Subcutaneous adipose tissue (tissue), 4 donors: ENCODE results near the gene SGCA. TPM values are rescaled to one million over a fixed set of nuclear protein-coding genes. Genes with fewer than 3 reads are reported as not detected.

Experiments
- total RNA-seq, 4 donors: library from RNA; depleted of rRNA; stranded (reverse); fragments of >200 nt; gene quantifications; one replicate each; pipeline ENCODE4 v1.1.0, GENCODE V29; 2016
- TF ChIP-seq, protein P1 (sequence below): fragments of 450-650 bp; IDR thresholded peaks from one replicate; pipeline ENCODE4 v1.5.1; 2016; ENCODE audit warnings: low read depth, mild to moderate bottlenecking, control low read depth, antibody characterized with exemption, moderate library complexity

SGCA gene
- total RNA-seq, 4 donors from 2014 or later: 4.4 TPM; not detected in 3

DNA sequence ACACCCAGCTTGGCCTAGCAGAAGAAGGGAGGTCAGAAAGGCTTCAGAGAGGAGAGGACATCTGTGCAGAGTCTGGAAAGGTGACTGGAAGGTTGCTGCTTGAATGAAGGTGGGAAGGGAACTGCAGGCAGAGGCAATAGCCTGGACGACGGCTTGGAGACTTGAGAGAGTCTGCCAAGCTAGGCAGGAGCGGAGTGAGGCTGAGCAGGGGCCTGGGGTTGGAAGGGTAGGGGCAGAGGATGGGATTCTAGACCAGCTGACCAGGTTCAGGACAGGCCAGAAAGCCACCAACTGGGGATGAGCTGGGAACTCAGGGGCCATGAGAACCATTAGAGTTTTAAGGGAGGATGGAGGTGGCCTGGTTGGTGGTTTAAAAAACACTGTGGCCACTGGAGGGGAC lies 339 bp upstream of the SGCA start:
- TF ChIP-seq, protein P1, sequence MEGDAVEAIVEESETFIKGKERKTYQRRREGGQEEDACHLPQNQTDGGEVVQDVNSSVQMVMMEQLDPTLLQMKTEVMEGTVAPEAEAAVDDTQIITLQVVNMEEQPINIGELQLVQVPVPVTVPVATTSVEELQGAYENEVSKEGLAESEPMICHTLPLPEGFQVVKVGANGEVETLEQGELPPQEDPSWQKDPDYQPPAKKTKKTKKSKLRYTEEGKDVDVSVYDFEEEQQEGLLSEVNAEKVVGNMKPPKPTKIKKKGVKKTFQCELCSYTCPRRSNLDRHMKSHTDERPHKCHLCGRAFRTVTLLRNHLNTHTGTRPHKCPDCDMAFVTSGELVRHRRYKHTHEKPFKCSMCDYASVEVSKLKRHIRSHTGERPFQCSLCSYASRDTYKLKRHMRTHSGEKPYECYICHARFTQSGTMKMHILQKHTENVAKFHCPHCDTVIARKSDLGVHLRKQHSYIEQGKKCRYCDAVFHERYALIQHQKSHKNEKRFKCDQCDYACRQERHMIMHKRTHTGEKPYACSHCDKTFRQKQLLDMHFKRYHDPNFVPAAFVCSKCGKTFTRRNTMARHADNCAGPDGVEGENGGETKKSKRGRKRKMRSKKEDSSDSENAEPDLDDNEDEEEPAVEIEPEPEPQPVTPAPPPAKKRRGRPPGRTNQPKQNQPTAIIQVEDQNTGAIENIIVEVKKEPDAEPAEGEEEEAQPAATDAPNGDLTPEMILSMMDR: no peak

DNA sequence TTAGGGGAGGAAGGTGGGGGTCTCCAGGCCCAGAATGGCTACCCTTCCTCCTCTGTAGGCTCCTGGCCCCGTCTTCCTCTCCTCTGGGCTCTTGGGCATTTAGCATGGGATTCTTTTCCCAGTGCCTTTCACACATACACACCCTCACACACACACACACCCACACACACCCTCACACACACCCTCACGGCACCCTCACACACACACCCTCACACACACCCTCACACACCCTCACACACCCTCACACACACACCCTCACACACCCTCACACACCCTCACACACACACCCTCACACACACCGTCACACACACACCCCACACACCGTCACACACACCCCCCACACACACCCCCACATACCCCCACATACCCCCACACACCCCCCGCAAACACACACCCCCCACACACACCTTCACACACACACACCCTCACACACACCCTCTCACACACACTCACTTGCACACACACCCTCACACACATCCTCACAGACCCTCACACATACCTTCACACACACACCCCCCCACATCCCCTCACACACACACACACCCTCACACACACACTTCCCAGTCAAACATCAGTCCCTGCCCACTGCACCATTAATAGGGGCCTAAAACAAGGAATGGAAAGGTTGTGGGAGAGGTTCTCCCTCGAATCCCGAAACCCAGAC lies 845 bp downstream of the SGCA start:
- TF ChIP-seq, protein P1: no peak

DNA sequence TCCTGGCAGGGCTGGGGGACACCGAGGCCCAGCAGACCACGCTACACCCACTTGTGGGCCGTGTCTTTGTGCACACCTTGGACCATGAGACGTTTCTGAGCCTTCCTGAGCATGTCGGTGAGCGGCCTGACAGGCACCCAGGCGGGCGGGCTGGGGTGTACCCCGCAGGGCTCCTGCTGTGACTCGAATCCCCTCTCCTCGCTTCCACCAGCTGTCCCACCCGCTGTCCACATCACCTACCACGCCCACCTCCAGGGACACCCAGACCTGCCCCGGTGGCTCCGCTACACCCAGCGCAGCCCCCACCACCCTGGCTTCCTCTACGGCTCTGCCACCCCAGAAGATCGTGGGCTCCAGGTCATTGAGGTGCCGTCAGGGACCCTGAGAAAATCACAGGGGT lies 1.6 kb downstream of the SGCA start:
- TF ChIP-seq, protein P1: no peak

DNA sequence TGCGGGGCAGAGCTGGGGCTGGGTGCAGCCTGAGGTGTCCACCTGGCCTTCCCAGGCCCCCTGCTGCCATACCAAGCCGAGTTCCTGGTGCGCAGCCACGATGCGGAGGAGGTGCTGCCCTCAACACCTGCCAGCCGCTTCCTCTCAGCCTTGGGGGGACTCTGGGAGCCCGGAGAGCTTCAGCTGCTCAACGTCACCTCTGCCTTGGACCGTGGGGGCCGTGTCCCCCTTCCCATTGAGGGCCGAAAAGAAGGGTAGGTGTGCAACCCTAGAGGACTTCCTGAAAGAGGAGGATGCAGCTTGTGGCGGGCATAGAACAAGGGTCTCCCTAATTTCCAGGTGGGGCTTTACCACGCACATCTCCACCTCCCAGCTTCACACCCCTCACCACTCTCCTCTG lies 2.5 kb downstream of the SGCA start:
- TF ChIP-seq, protein P1: no peak

DNA sequence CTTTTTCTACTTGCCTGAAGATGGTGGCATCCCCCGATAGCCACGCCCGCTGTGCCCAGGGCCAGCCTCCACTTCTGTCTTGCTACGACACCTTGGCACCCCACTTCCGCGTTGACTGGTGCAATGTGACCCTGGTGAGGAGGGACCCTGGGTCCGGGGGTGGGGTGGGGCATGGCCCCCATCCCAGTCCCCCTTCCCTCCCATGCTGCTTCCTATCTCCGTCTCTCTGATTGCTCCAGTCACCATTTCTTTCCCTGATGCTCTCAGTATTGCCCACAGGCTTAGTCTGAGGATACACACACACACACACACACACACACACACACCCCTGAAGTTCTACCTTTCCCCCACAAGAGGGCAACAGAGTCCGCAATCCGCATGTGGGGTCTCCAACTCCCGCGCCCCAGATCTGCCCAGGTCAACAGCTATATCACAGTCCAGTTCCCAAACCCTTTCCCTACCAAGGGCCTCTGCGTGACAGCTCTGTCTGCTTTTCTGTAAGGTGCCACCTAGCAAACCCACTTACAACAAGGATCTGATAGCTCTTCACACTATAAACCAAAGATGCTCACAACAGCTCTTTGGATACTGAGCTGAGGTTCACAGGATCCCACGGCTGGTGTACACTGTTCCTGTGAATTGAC lies 3.4 kb downstream of the SGCA start:
- TF ChIP-seq, protein P1: no peak

DNA sequence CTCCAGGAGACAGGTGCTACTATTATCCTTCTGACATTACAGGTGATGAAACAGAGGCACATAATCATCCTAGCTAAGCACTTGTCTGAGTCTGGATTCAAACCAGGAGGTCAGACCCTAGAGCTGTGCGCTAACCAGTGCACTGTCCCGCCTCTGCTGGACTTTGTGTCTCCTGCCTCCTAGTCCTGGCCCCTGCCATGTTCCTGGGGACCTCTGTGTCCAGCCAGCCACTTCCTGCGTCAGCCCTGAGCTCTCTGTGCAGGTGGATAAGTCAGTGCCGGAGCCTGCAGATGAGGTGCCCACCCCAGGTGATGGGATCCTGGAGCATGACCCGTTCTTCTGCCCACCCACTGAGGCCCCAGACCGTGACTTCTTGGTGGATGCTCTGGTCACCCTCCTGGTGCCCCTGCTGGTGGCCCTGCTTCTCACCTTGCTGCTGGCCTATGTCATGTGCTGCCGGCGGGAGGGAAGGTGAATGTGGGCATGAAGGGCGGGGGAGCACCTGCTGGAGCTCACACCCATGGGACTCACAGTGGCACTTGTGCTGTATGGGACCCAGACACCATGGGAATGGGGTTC lies 4.2 kb downstream of the SGCA start:
- TF ChIP-seq, protein P1: no peak

DNA sequence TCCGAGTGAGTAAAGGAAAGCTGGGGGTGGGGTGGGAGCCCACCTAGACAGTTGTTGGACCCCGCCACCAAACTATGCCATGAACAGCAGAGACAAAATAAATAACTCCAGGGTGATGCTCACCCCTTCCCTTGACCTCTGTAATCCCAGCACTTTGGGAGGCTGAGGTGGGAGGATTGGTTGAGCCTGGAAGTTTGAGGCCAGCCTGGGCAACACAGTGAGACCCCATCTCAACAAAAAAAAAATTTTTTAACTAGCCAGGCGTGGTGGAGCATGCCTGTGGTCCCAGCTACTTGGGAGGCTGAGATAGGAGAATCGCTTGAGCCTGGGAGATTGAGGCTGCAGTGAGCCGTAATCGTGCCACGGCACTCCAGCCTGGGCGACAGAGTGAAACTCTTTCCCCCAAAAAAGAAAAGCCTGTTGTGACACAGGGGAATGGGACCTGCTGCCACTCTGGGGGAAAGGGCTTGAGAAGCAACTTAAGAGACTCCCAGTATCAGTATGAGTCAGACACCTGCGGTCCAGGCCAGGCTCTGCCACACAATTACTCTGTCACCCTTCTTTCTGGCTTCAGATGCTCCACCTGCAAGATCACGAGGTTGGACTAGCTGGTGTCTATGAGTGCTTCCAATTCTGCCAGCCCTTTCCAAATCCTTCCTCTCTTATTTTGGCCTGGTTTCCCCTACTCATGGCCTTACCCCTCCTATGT lies 5.0 kb downstream of the SGCA start:
- TF ChIP-seq, protein P1: no peak
